GM12878 (cell line): Measurements from ENCODE around the gene CYP1A2. TPM values are rescaled to one million over a fixed set of nuclear protein-coding genes. Genes with fewer than 3 reads are reported as not detected.

Experiments
- ATF3 ChIP-seq: IDR thresholded peaks from 2 replicates; pipeline ENCODE4 v1.6.1; 2011; ENCODE audit warnings: low read depth, mild to moderate bottlenecking, low read length, moderate library complexity, borderline replicate concordance; ENCODE audit errors: extremely low read depth
- ATF7 ChIP-seq: fragments of 450-650 bp; IDR thresholded peaks from 2 replicates; pipeline ENCODE4 v1.6.1; 2016; ENCODE audit warnings: low read depth, mild to moderate bottlenecking
- BACH1 ChIP-seq: fragments of 450-650 bp; IDR thresholded peaks from 2 replicates; pipeline ENCODE4 v1.6.1; 2017; ENCODE audit warnings: mild to moderate bottlenecking, borderline replicate concordance
- BCL3 ChIP-seq: IDR thresholded peaks from 2 replicates; pipeline ENCODE4 v1.6.1; 2011; ENCODE audit warnings: borderline replicate concordance, low read depth, mild to moderate bottlenecking, moderate library complexity, low read length; ENCODE audit not compliant: insufficient read depth, poor library complexity, severe bottlenecking
- BCLAF1 ChIP-seq: fragments of 450-650 bp; IDR thresholded peaks from 2 replicates; pipeline ENCODE4 v1.6.1; 2017; ENCODE audit warnings: antibody characterized with exemption, mild to moderate bottlenecking, moderate library complexity
- BHLHE40 ChIP-seq, 2 experiments: fragments of 450-650 bp in 1 of 2; IDR thresholded peaks; 2 replicates each; pipeline ENCODE4 v1.6.1; 2011 to 2017; ENCODE audit warnings: low read depth in 2 of 2, borderline replicate concordance in 1 of 2, improper control_type of control experiment in 1 of 2, low read length in 1 of 2, mild to moderate bottlenecking in 1 of 2
- CBFB ChIP-seq: IDR thresholded peaks from 2 replicates; pipeline ENCODE4 v1.6.1; 2016; ENCODE audit warnings: antibody characterized with exemption, low read depth
- CHD2 ChIP-seq: IDR thresholded peaks from 2 replicates; pipeline ENCODE4 v1.6.1; 2011; ENCODE audit warnings: low read depth, low read length, improper control_type of control experiment, borderline replicate concordance
- HCFC1 ChIP-seq: fragments of 150-350 bp; IDR thresholded peaks from 2 replicates; pipeline ENCODE4 v1.6.1; 2014; ENCODE audit warnings: low read length
- IKZF2 ChIP-seq, 2 experiments: fragments of 450-650 bp; IDR thresholded peaks; 2 replicates each; pipeline ENCODE4 v1.6.1; 2017; ENCODE audit warnings: mild to moderate bottlenecking in 2 of 2, moderate library complexity in 2 of 2
- LARP7 ChIP-seq: fragments of 450-650 bp; IDR thresholded peaks from 2 replicates; pipeline ENCODE4 v1.6.1; 2017; ENCODE audit warnings: mild to moderate bottlenecking
- NFIC ChIP-seq: IDR thresholded peaks from 2 replicates; pipeline ENCODE4 v1.6.1; 2012; ENCODE audit warnings: low read depth, mild to moderate bottlenecking, inconsistent platforms, low read length, moderate library complexity
- NR2F1 ChIP-seq: fragments of 450-650 bp; conservative IDR thresholded peaks from 2 replicates; pipeline ENCODE4 v1.6.1; 2017; ENCODE audit warnings: mild to moderate bottlenecking
- PAX5 ChIP-seq: IDR thresholded peaks from 2 replicates; pipeline ENCODE4 v1.6.1; 2011; ENCODE audit warnings: low read depth, low read length, borderline replicate concordance
- PKNOX1 ChIP-seq: fragments of 450-650 bp; IDR thresholded peaks from 2 replicates; pipeline ENCODE4 v1.6.1; 2016; ENCODE audit warnings: mild to moderate bottlenecking
- SMC3 ChIP-seq: IDR thresholded peaks from 2 replicates; pipeline ENCODE4 v1.6.1; 2011; ENCODE audit warnings: low read length, improper control_type of control experiment, borderline replicate concordance
- SRF ChIP-seq, 2 experiments: IDR thresholded peaks; 2 replicates each; pipeline ENCODE4 v1.6.1; 2011; ENCODE audit warnings: low read depth in 2 of 2, low read length in 2 of 2, mild to moderate bottlenecking in 1 of 2, moderate library complexity in 1 of 2
- SUPT20H ChIP-seq: IDR thresholded peaks from 2 replicates; pipeline ENCODE4 v1.6.1; 2011; ENCODE audit warnings: low read depth, mild to moderate bottlenecking, low read length, moderate library complexity, borderline replicate concordance; ENCODE audit not compliant: control insufficient read depth
- TAF1 ChIP-seq: IDR thresholded peaks from 2 replicates; pipeline ENCODE4 v1.6.1; 2011; ENCODE audit warnings: mild to moderate bottlenecking, low read depth, low read length, borderline replicate concordance
- TBL1XR1 ChIP-seq: IDR thresholded peaks from 2 replicates; pipeline ENCODE4 v1.6.1; 2012; ENCODE audit warnings: low read depth, low read length, improper control_type of control experiment
- TCF12 ChIP-seq: IDR thresholded peaks from 2 replicates; pipeline ENCODE4 v1.6.1; 2011; ENCODE audit warnings: low read depth, mild to moderate bottlenecking, low read length
- USF2 ChIP-seq: IDR thresholded peaks from 2 replicates; pipeline ENCODE4 v1.6.1; 2011; ENCODE audit warnings: low read depth, low read length, improper control_type of control experiment, borderline replicate concordance
- ZNF217 ChIP-seq: fragments of 450-650 bp; IDR thresholded peaks from 2 replicates; pipeline ENCODE4 v1.6.1; 2017; ENCODE audit warnings: antibody characterized with exemption, mild to moderate bottlenecking
- polyA plus RNA-seq, 11 experiments: library from polyadenylated mRNA; depleted of rRNA in 4 of 11; unstranded in 6 of 11; stranded (reverse) in 5 of 11; fragments of >200 nt; fragmentation: Nextera tagmentation in 4 of 11; fragmentation: Illumina TruSeq in 1 of 11; extraction: Ambion mirVana in 4 of 11; extraction: Trizol in 1 of 11; gene quantifications; 1 replicate in 1 of 11; 2 replicates in 10 of 11; pipeline versions ENCODE4 v1.2.1 to v1.2.3, GENCODE V29; 2011 to 2016; ENCODE audit warnings: inconsistent platforms in 2 of 11, missing spikeins in 2 of 11, low read depth in 1 of 11
- total RNA-seq, 4 experiments: library from RNA; depleted of rRNA in 3 of 4; stranded (reverse); fragments of >200 nt in 3 of 4; fragmentation: Illumina TruSeq in 1 of 4; extraction: Trizol in 1 of 4; gene quantifications; 2 replicates each; pipeline versions ENCODE4 v1.2.1 to v1.2.3, GENCODE V29; 2013 to 2021

Gene CYP1A2
- total and polyA plus RNA-seq, 10 of the 15 experiments (the other 5 are each of a cell fraction or from before 2014, with no cell fraction given), result 0.03 to 0.09 (median 0.05) TPM; not detected in 7

- TF ChIP-seq ZNF217 (no peak), LARP7 (no peak), CBFB (no peak), ATF3 (no peak), HCFC1 (no peak), NFIC (no peak), BCL3 (no peak), TCF12 (0 out of 2 replicates have a peak, but pooled peaks have one; percentile 28), SUPT20H (no peak), TBL1XR1 (no peak), PKNOX1 (0 out of 2 replicates have a peak, but pooled peaks have one; percentile 28), BACH1 (no peak), NR2F1 (no peak), CHD2 (no peak), SMC3 (peak; percentile 75; the same call in 1 of the 2 replicates), BHLHE40 (IDR thresholded peaks at IDR 0.05; ENCODE audit: borderline replicate concordance in 1 of 2, low read depth in 2 of 2, low read length in 1 of 2) (no peak), IKZF2 (IDR thresholded peaks at IDR 0.05) (peak in 1 of 2 experiments; percentile 26; a peak in 1 of 4 replicates), BCLAF1 (no peak), TAF1 (no peak), SRF (IDR thresholded peaks at IDR 0.05; ENCODE audit: low read depth in 2 of 2, low read length in 2 of 2) (no peak), ATF7 (no peak), USF2 (no peak), PAX5 (no peak)
These were observed 44.7 kb downstream of the CYP1A2 start (continued) for GRCh38 chr15:74793135-74794028.
